Endodermal cell (in vitro differentiated cells): Measurements from ENCODE around the gene THADA. TPM values are rescaled to one million over a fixed set of nuclear protein-coding genes. Genes with fewer than 3 reads are reported as not detected.

Source experiments
- DNase-seq: peaks from one replicate; pipeline ENCODE4 v3.0.0-alpha.2; 2017
- H3K27ac ChIP-seq: 2 replicates; pipeline ENCODE4 v1.5.1; 2013; ENCODE audit warnings: mild to moderate bottlenecking, low read depth, low read length, moderate library complexity
- H3K27me3 ChIP-seq: 2 replicates; pipeline ENCODE4 v1.6.1; 2013; ENCODE audit warnings: mild to moderate bottlenecking, low read length, moderate library complexity; ENCODE audit not compliant: insufficient read depth, control insufficient read depth, poor library complexity, severe bottlenecking
- H3K36me3 ChIP-seq: 2 replicates; pipeline ENCODE4 v1.7.0; 2013; ENCODE audit warnings: mild to moderate bottlenecking, low read length, moderate library complexity; ENCODE audit not compliant: control insufficient read depth, insufficient read depth
- H3K4me1 ChIP-seq: one replicate; pipeline ENCODE4 v1.7.0; 2013; ENCODE audit warnings: low read length; ENCODE audit not compliant: control insufficient read depth, insufficient read depth
- H3K4me3 ChIP-seq: 2 replicates; pipeline ENCODE4 v1.5.1; 2013; ENCODE audit warnings: mild to moderate bottlenecking, low read length, moderate library complexity
- H3K9ac ChIP-seq: 2 replicates; pipeline ENCODE4 v1.6.1; 2013; ENCODE audit warnings: mild to moderate bottlenecking, low read length, moderate library complexity; ENCODE audit not compliant: poor library complexity, severe bottlenecking; ENCODE audit errors: extremely low read depth
- H3K9me3 ChIP-seq: 2 replicates; pipeline ENCODE4 v1.6.1; 2013; ENCODE audit warnings: mild to moderate bottlenecking, low read length, moderate library complexity; ENCODE audit not compliant: control insufficient read depth
- H3K27ac Mint-ChIP-seq: 2 replicates; pipeline ENCODE4 v1.8.0; 2020; ENCODE audit warnings: mixed read lengths
- H3K27me3 Mint-ChIP-seq: 2 replicates; pipeline ENCODE4 v1.8.0; 2021; ENCODE audit warnings: mild to moderate bottlenecking, mixed read lengths; ENCODE audit not compliant: insufficient read depth
- H3K36me3 Mint-ChIP-seq: 2 replicates; pipeline ENCODE4 v1.8.0; 2020; ENCODE audit warnings: low read depth, mixed read lengths
- H3K4me1 Mint-ChIP-seq: 2 replicates; pipeline ENCODE4 v1.8.0; 2020; ENCODE audit warnings: mixed read lengths
- H3K4me3 Mint-ChIP-seq: 2 replicates; pipeline ENCODE4 v1.8.0; 2020; ENCODE audit warnings: mild to moderate bottlenecking, moderate library complexity, mixed read lengths
- H3K9me3 Mint-ChIP-seq: 2 replicates; pipeline ENCODE4 v1.8.0; 2020; ENCODE audit warnings: mild to moderate bottlenecking, mixed read lengths
- WGBS, 2 experiments: methylation state at CpG; one replicate each; pipeline versions ENCODE4 v1.1.5 to v1.1.7; 2013; ENCODE audit warnings: missing lambda C conversion rate in 2 of 2, mixed read lengths in 1 of 2; ENCODE audit not compliant: insufficient coverage in 1 of 2, insufficient read length in 1 of 2; 5-methylcytosine and 5-hydroxymethylcytosine counted together
- total RNA-seq, 2 donors: library from RNA; stranded (reverse); fragmentation: NEBNext Ultra II Directional in 1 of 2; extraction: Animal tissue kit (Norgen Biotek cat#: 25700) in 1 of 2; gene quantifications; 2 replicates in 1 of 2; 3 replicates in 1 of 2; pipeline ENCODE4 v1.2.1, GENCODE V29; 2021
- TF ChIP-seq, protein P1 (sequence below): fragments of 200-600 bp; sonication (generic); conservative IDR thresholded peaks from 2 replicates; pipeline ENCODE4 v1.5.0; 2021; ENCODE audit warnings: antibody characterized with exemption, mild to moderate bottlenecking

THADA gene
- total RNA-seq, 2 donors from 2014 or later = 32.8 to 35.0 TPM

DNA sequence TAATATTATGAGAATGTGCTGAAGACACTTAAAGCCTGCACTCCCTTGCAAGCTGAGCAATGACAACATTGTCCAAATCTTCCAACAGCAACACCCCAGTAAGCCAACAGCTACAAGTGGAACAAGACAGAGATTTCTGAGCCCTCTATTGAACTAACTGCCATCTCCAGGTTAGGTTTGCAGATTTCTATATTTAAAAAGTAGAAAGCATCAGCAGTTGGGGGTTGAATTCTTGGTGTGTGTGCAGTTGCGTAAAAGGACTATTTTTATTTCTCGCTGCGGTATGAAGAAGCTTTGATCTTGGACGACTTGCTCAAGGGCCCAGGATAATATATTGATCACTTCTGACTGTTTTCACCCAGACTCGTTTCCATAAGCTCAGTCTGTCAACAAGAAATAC, 263.2 kb downstream of the THADA start:
- no peaks in the 10 kb centered on the region for H3K27me3 Mint-ChIP-seq
- no peak overlapping the region for H3K27ac Mint-ChIP-seq
- TF ChIP-seq, protein P1, sequence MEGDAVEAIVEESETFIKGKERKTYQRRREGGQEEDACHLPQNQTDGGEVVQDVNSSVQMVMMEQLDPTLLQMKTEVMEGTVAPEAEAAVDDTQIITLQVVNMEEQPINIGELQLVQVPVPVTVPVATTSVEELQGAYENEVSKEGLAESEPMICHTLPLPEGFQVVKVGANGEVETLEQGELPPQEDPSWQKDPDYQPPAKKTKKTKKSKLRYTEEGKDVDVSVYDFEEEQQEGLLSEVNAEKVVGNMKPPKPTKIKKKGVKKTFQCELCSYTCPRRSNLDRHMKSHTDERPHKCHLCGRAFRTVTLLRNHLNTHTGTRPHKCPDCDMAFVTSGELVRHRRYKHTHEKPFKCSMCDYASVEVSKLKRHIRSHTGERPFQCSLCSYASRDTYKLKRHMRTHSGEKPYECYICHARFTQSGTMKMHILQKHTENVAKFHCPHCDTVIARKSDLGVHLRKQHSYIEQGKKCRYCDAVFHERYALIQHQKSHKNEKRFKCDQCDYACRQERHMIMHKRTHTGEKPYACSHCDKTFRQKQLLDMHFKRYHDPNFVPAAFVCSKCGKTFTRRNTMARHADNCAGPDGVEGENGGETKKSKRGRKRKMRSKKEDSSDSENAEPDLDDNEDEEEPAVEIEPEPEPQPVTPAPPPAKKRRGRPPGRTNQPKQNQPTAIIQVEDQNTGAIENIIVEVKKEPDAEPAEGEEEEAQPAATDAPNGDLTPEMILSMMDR = no peak
- H3K4me1 Mint-ChIP-seq = peaks cover 37% of the 10 kb centered on the region
- DNase-seq = no peak
- Histone ChIP-seq H3K27ac (no peak overlapping the region), H3K4me1 (peaks cover 3% of the 10 kb centered on the region), H3K9ac (no peak overlapping the region), H3K27me3 (no peaks in the 10 kb centered on the region), H3K36me3 (no peaks in the 10 kb centered on the region), H3K4me3 (no peak overlapping the region), H3K9me3 (no peaks in the 10 kb centered on the region)
- no peaks in the 10 kb centered on the region for H3K36me3 Mint-ChIP-seq
- WGBS, 2 experiments = 87 to 94% methylated on average over 3 to 5 of the region's 5 CpGs
- H3K9me3 Mint-ChIP-seq = no peaks in the 10 kb centered on the region
- H3K4me3 Mint-ChIP-seq = no peak overlapping the region

DNA sequence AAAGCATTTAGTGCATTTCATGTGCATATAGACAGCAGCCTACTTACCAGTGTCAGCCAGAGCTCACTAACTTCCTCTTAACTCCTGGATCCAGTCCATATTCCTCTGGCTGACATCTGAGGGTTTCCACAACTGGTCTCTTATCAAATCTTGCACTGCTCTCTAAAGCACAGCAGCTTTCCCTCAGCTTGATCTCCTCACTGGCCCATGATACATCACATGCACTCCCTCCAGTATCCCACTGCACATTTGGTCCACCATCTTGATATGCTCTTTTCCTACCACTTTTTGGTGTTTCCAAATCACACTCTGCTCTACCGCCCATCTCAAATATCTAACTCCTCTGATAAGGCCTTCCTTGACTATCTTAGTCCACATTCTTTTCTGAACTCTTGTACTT, 264.4 kb downstream of the THADA start:
- TF ChIP-seq, protein P1 = no peak
- Histone ChIP-seq H3K4me1 (peaks cover 3% of the 10 kb centered on the region), H3K4me3 (no peak overlapping the region), H3K9ac (no peak overlapping the region), H3K27me3 (no peaks in the 10 kb centered on the region), H3K9me3 (no peaks in the 10 kb centered on the region), H3K27ac (no peak overlapping the region), H3K36me3 (no peaks in the 10 kb centered on the region)
- no peak for DNase-seq
- H3K4me3 Mint-ChIP-seq = no peak overlapping the region
- H3K27ac Mint-ChIP-seq = no peak overlapping the region
- no peaks in the 10 kb centered on the region for H3K9me3 Mint-ChIP-seq
- 83 to 94% methylated on average over 1 of the region's 1 CpG for WGBS, 2 experiments
- peaks cover 37% of the 10 kb centered on the region for H3K4me1 Mint-ChIP-seq
- no peaks in the 10 kb centered on the region for H3K27me3 Mint-ChIP-seq
- H3K36me3 Mint-ChIP-seq = no peaks in the 10 kb centered on the region

DNA sequence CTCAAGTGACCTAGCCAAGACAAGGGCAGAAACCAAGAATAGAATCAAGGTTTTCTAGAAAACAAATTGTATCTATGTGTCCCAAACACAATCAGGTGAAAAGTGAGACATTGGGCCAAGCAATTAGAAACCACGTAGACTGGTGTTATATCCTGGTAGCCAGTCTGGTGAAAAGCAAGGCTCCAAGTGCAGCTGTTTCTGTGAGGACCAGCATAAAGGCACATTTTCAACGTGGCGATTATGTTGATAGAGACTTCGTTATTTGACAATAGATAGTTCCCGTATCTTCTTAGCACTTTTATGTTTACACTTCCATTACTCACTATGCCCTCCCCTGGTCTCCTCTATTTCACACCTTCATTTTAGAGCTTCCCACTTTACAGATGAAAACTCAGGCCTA, 266.2 kb downstream of the THADA start:
- no peaks in the 10 kb centered on the region for H3K9me3 ChIP-seq
- H3K36me3 ChIP-seq = no peaks in the 10 kb centered on the region
- DNase-seq = no peak
- no peak overlapping the region for H3K27ac ChIP-seq
- no peak overlapping the region for H3K27ac Mint-ChIP-seq
- H3K9ac ChIP-seq = no peak overlapping the region
- peaks cover 3% of the 10 kb centered on the region for H3K4me1 ChIP-seq
- H3K4me3 ChIP-seq = no peak overlapping the region
- no peaks in the 10 kb centered on the region for H3K27me3 ChIP-seq
- TF ChIP-seq, protein P1 = no peak
- H3K4me3 Mint-ChIP-seq = no peak overlapping the region
- no peaks in the 10 kb centered on the region for H3K9me3 Mint-ChIP-seq
- no peaks in the 10 kb centered on the region for H3K36me3 Mint-ChIP-seq
- 70 to 84% methylated on average over 5 of the region's 5 CpGs for WGBS, 2 experiments
- H3K4me1 Mint-ChIP-seq = peaks cover 30% of the 10 kb centered on the region
- H3K27me3 Mint-ChIP-seq = no peaks in the 10 kb centered on the region
